HepG2 (cell line): ENCODE measurements around the gene C9orf40. TPM values are rescaled to one million over a fixed set of nuclear protein-coding genes. Genes with fewer than 3 reads are reported as not detected.
A peak's percentile ranks its signal among the peaks of the same experiment; 100 is the strongest.

Experiments used
- CAMTA2 ChIP-seq: sonication (generic); formaldehyde crosslinking; IDR thresholded peaks from 2 replicates; pipeline ENCODE4 v1.4.0; 2020; ENCODE audit warnings: mild to moderate bottlenecking, missing genetic modification reagents, borderline replicate concordance
- EED ChIP-seq: sonication (generic); formaldehyde crosslinking; IDR thresholded peaks from 2 replicates; pipeline ENCODE4 v1.5.0; 2020; ENCODE audit warnings: mild to moderate bottlenecking, missing genetic modification reagents
- ELF1 ChIP-seq: sonication (generic); formaldehyde crosslinking; IDR thresholded peaks from 2 replicates; pipeline ENCODE4 v1.4.0; 2020; ENCODE audit warnings: missing genetic modification reagents
- EP300 ChIP-seq, 3 experiments: sonication (generic) in 1 of 3; formaldehyde crosslinking in 1 of 3; IDR thresholded peaks; 2 replicates each; pipeline versions ENCODE4 v1.5.1 to v1.6.1; 2011 to 2020; ENCODE audit warnings: low read depth in 2 of 3, low read length in 2 of 3, borderline replicate concordance in 1 of 3, improper control_type of control experiment in 1 of 3, mild to moderate bottlenecking in 1 of 3, missing genetic modification reagents in 1 of 3, moderate library complexity in 1 of 3
- GZF1 ChIP-seq: sonication (generic); formaldehyde crosslinking; IDR thresholded peaks from 2 replicates; pipeline ENCODE4 v1.5.1; 2020; ENCODE audit warnings: mild to moderate bottlenecking, missing genetic modification reagents
- HNF4A ChIP-seq: sonication (generic); formaldehyde crosslinking; IDR thresholded peaks from 2 replicates; pipeline ENCODE4 v1.4.0; 2020; ENCODE audit warnings: missing genetic modification reagents
- ISX ChIP-seq: sonication (generic); formaldehyde crosslinking; conservative IDR thresholded peaks from 2 replicates; pipeline ENCODE4 v1.5.0; 2020; ENCODE audit warnings: missing genetic modification reagents
- NFE2L1 ChIP-seq: sonication (generic); formaldehyde crosslinking; IDR thresholded peaks from 2 replicates; pipeline ENCODE4 v1.4.0; 2020; ENCODE audit warnings: missing genetic modification reagents, mild to moderate bottlenecking, borderline replicate concordance
- NR2F2 ChIP-seq: IDR thresholded peaks from 2 replicates; pipeline ENCODE4 v1.6.1; 2012; ENCODE audit warnings: low read depth, inconsistent platforms, borderline replicate concordance
- PAX8 ChIP-seq: sonication (generic); formaldehyde crosslinking; IDR thresholded peaks from 2 replicates; pipeline ENCODE4 v1.8.0; 2022; ENCODE audit warnings: mild to moderate bottlenecking, missing genetic modification reagents, borderline replicate concordance
- RELA ChIP-seq: sonication (generic); formaldehyde crosslinking; IDR thresholded peaks from 2 replicates; pipeline ENCODE4 v1.4.0; 2020; ENCODE audit warnings: missing genetic modification reagents
- SP140L ChIP-seq: sonication (generic); formaldehyde crosslinking; IDR thresholded peaks from 2 replicates; pipeline ENCODE4 v1.4.0; 2020; ENCODE audit warnings: missing genetic modification reagents, borderline replicate concordance
- TBL1XR1 ChIP-seq: fragments of 150-350 bp; IDR thresholded peaks from 2 replicates; pipeline ENCODE4 v1.6.1; 2014; ENCODE audit warnings: borderline replicate concordance, low read length; ENCODE audit not compliant: partially characterized antibody
- XBP1 ChIP-seq: sonication (generic); formaldehyde crosslinking; IDR thresholded peaks from 2 replicates; pipeline ENCODE4 v1.5.0; 2020; ENCODE audit warnings: missing genetic modification reagents
- YEATS2 ChIP-seq: sonication (generic); formaldehyde crosslinking; IDR thresholded peaks from 2 replicates; pipeline ENCODE4 v1.4.0; 2020; ENCODE audit warnings: missing genetic modification reagents, borderline replicate concordance
- ZFP62 ChIP-seq: sonication (generic); formaldehyde crosslinking; IDR thresholded peaks from 2 replicates; pipeline ENCODE4 v1.4.0; 2020; ENCODE audit warnings: missing genetic modification reagents
- ZNF367 ChIP-seq: sonication (generic); formaldehyde crosslinking; IDR thresholded peaks from 2 replicates; pipeline ENCODE4 v1.4.0; 2020; ENCODE audit warnings: missing genetic modification reagents, borderline replicate concordance
- ZNF543 ChIP-seq: sonication (generic); formaldehyde crosslinking; IDR thresholded peaks from 2 replicates; pipeline ENCODE4 v1.4.0; 2020; ENCODE audit warnings: mild to moderate bottlenecking, missing genetic modification reagents
- ZNF557 ChIP-seq: sonication (generic); formaldehyde crosslinking; IDR thresholded peaks from 2 replicates; pipeline ENCODE4 v1.4.0; 2020; ENCODE audit warnings: missing genetic modification reagents
- ZNF761 ChIP-seq: sonication (generic); formaldehyde crosslinking; conservative IDR thresholded peaks from 2 replicates; pipeline ENCODE4 v1.4.0; 2020; ENCODE audit warnings: mild to moderate bottlenecking, missing genetic modification reagents
- ZSCAN29 ChIP-seq: sonication (generic); formaldehyde crosslinking; conservative IDR thresholded peaks from 2 replicates; pipeline ENCODE4 v1.4.0; 2020; ENCODE audit warnings: mild to moderate bottlenecking, missing genetic modification reagents
- polyA plus RNA-seq, 8 experiments: library from polyadenylated mRNA; depleted of rRNA in 3 of 8; stranded (reverse) in 7 of 8; unstranded in 1 of 8; fragments of >200 nt; fragmentation: Illumina TruSeq in 4 of 8; extraction: Trizol in 4 of 8; gene quantifications; 2 replicates each; pipeline versions ENCODE4 v1.2.1 to v1.2.3, GENCODE V29; 2011 to 2016; ENCODE audit warnings: low read depth in 4 of 8, missing spikeins in 1 of 8, mixed read lengths in 1 of 8; ENCODE audit not compliant: insufficient read depth in 1 of 8
- total RNA-seq, 5 experiments: library from RNA; depleted of rRNA; stranded (reverse); fragments of >200 nt; fragmentation: Illumina TruSeq; extraction: Trizol; gene quantifications; 2 replicates each; pipeline ENCODE4 v1.2.3, GENCODE V29; 2016; ENCODE audit warnings: low read depth in 1 of 5
- TF ChIP-seq, protein P1 (sequence below): sonication (generic); formaldehyde crosslinking; IDR thresholded peaks from 2 replicates; pipeline ENCODE4 v1.4.0; 2020; ENCODE audit warnings: missing genetic modification reagents, borderline replicate concordance
- TF ChIP-seq, protein P2 (sequence below): sonication (generic); formaldehyde crosslinking; IDR thresholded peaks from 2 replicates; pipeline ENCODE4 v1.4.0; 2020; ENCODE audit warnings: missing genetic modification reagents
- TF ChIP-seq, protein P3 (sequence below): sonication (generic); formaldehyde crosslinking; IDR thresholded peaks from 2 replicates; pipeline ENCODE4 v1.8.1; 2023; ENCODE audit warnings: missing genetic modification reagents, mild to moderate bottlenecking, borderline replicate concordance
- TF ChIP-seq, protein P4 (sequence below): sonication (generic); formaldehyde crosslinking; IDR thresholded peaks from 2 replicates; pipeline ENCODE4 v1.9.0; 2021; ENCODE audit warnings: missing genetic modification reagents, mild to moderate bottlenecking, borderline replicate concordance

Gene C9orf40
- total and polyA plus RNA-seq, 2 of the 13 experiments (the other 11 are each of a cell fraction or from before 2014, with no cell fraction given) = 3.0 to 13.5 TPM

DNA sequence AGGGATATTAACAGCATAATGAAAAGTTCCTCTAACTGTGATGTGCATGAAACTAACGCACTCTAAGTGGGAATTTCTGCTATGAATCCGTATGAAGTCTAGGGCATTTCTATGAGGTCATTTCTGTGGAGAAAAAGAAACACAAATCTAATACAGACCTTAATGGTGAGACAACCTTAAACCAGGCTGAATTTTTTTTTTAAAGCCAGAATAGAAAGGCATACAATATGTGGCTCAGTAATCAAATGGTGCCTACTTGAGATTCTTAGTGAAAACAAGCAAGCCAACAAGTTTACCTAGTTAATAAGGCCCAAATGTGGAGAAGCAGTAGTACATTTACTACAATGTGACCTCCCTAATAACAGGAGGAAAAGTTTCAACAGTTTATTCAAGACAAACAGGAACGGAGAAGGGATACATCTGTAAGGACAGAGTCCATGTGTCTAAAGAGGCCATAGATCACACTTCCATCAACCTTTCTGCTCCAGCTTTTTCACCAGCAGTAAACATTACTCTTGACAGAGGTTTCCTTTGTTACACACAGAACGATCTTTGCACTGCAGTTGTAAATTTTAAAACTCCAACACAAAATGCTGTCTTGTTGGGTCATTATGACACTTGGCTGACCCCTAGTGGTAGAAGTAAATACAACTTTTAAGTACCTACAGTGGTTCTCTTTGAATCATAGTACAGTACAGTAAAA, 49.2 kb upstream of the C9orf40 start (continued):
- TF ChIP-seq, protein P1, sequence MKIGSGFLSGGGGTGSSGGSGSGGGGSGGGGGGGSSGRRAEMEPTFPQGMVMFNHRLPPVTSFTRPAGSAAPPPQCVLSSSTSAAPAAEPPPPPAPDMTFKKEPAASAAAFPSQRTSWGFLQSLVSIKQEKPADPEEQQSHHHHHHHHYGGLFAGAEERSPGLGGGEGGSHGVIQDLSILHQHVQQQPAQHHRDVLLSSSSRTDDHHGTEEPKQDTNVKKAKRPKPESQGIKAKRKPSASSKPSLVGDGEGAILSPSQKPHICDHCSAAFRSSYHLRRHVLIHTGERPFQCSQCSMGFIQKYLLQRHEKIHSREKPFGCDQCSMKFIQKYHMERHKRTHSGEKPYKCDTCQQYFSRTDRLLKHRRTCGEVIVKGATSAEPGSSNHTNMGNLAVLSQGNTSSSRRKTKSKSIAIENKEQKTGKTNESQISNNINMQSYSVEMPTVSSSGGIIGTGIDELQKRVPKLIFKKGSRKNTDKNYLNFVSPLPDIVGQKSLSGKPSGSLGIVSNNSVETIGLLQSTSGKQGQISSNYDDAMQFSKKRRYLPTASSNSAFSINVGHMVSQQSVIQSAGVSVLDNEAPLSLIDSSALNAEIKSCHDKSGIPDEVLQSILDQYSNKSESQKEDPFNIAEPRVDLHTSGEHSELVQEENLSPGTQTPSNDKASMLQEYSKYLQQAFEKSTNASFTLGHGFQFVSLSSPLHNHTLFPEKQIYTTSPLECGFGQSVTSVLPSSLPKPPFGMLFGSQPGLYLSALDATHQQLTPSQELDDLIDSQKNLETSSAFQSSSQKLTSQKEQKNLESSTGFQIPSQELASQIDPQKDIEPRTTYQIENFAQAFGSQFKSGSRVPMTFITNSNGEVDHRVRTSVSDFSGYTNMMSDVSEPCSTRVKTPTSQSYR (CRISPR knock-in tag) = no peak
- peak; percentile 63; the same call in 1 of the 2 replicates for TF ChIP-seq NR2F2
- no peak for TF ChIP-seq ZSCAN29 (CRISPR knock-in tag)
- TF ChIP-seq, protein P2, sequence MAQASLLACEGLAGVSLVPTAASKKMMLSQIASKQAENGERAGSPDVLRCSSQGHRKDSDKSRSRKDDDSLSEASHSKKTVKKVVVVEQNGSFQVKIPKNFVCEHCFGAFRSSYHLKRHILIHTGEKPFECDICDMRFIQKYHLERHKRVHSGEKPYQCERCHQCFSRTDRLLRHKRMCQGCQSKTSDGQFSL (CRISPR knock-in tag) = no peak
- no peak for TF ChIP-seq SP140L (CRISPR knock-in tag)
- no peak for TF ChIP-seq EED
- TF ChIP-seq ZNF367 (CRISPR knock-in tag) = no peak
- TF ChIP-seq ZFP62 = no peak
- TF ChIP-seq PAX8 = no peak
- no peak for TF ChIP-seq XBP1 (CRISPR knock-in tag)
- no peak for TF ChIP-seq NFE2L1 (CRISPR knock-in tag)
- TF ChIP-seq GZF1 = no peak
- peak; percentile 99 for TF ChIP-seq HNF4A
- TF ChIP-seq EP300 (IDR thresholded peaks at IDR 0.05; ENCODE audit: low read depth in 2 of 2, low read length in 2 of 2) = peak in 1 of 2 experiments; percentile 94; a peak in 2 of 4 replicates
- peak; percentile 83 for TF ChIP-seq EP300 (CRISPR knock-in tag; IDR thresholded peaks at IDR 0.05; ENCODE audit: borderline replicate concordance)
- TF ChIP-seq ZNF557 (CRISPR knock-in tag) = no peak
- no peak for TF ChIP-seq RELA (CRISPR knock-in tag)
- 0 out of 2 replicates have a peak, but pooled peaks have one; percentile 21 for TF ChIP-seq ELF1
- peak; percentile 31; the same call in 1 of the 2 replicates for TF ChIP-seq YEATS2 (CRISPR knock-in tag)
- no peak for TF ChIP-seq ZNF761
- no peak for TF ChIP-seq TBL1XR1
- TF ChIP-seq, protein P3, sequence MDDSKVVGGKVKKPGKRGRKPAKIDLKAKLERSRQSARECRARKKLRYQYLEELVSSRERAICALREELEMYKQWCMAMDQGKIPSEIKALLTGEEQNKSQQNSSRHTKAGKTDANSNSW (CRISPR knock-in tag) = no peak
- no peak for TF ChIP-seq ISX
- TF ChIP-seq CAMTA2 = no peak
- TF ChIP-seq ZNF543 (CRISPR knock-in tag) = no peak
- TF ChIP-seq, protein P4, sequence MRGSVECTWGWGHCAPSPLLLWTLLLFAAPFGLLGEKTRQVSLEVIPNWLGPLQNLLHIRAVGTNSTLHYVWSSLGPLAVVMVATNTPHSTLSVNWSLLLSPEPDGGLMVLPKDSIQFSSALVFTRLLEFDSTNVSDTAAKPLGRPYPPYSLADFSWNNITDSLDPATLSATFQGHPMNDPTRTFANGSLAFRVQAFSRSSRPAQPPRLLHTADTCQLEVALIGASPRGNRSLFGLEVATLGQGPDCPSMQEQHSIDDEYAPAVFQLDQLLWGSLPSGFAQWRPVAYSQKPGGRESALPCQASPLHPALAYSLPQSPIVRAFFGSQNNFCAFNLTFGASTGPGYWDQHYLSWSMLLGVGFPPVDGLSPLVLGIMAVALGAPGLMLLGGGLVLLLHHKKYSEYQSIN = no peak
